Pancreas (tissue), 10 donors: ENCODE data around the gene NMT1. TPM values are rescaled to one million over a fixed set of nuclear protein-coding genes. Genes with fewer than 3 reads are reported as not detected.

ENCODE experiments used
- ATAC-seq, 4 donors: fragments of 200-7000 bp; cut with Tn5 transposase; one replicate each; pipeline versions ENCODE4 v1.8.0 to v1.9.1; 2020; ENCODE audit warnings: mild to moderate bottlenecking in 4 of 4, moderate library complexity in 4 of 4
- DNase-seq, 6 donors: peaks; one replicate each; pipeline ENCODE4 v3.0.0-alpha.2; 2020
- FAIRE-seq: peaks from 2 replicates; lab custom pipeline; 2012; peaks lifted over from hg19 to GRCh38; lab: Jason Lieb, UNC
- H3K27ac ChIP-seq, 4 donors: fragments of 200-600 bp; sonication (generic); 1 replicate in 3 of 4; 2 replicates in 1 of 4; pipeline versions ENCODE4 v1.5.0 to v1.8.0; 2020
- H3K27me3 ChIP-seq, 4 donors: fragments of 200-600 bp; one replicate each; pipeline ENCODE4 v1.8.0; 2021
- H3K36me3 ChIP-seq, 3 donors: fragments of 200-600 bp; sonication (generic) in 1 of 3; one replicate each; pipeline versions ENCODE4 v1.5.0 to v1.8.0; 2020 to 2021
- H3K4me1 ChIP-seq, 3 donors: fragments of 200-600 bp; one replicate each; pipeline ENCODE4 v1.8.0; 2021
- H3K4me3 ChIP-seq, 4 donors: fragments of 200-600 bp; sonication (generic) in 2 of 4; one replicate each; pipeline versions ENCODE4 v1.5.0 to v1.8.0; 2020 to 2021
- H3K9me3 ChIP-seq, 4 donors: fragments of 200-600 bp; one replicate each; pipeline ENCODE4 v1.8.0; 2021
- CTCF ChIP-seq, 4 donors: fragments of 200-600 bp; sonication (generic) in 3 of 4; IDR thresholded peaks; one replicate each; pipeline versions ENCODE4 v1.5.0 to v1.8.0; 2021; ENCODE audit warnings: antibody characterized with exemption in 4 of 4
- WGBS, 2 donors: extraction: QIAGEN DNeasy Blood & Tissue Kit; methylation state at CpG; one replicate each; pipeline ENCODE4 v1.1.7; 2013; 5-methylcytosine and 5-hydroxymethylcytosine counted together
- intact Hi-C, 3 donors: fragments of 100-400 bp; cut with DNase I; formaldehyde crosslinking; loops; one replicate each; pipeline versions ENCODE4 v1.11.1 to v1.14.2; 2022
- polyA plus RNA-seq, 2 donors: library from polyadenylated mRNA; stranded (reverse); fragments of 200-250 nt; gene quantifications; one replicate each; pipeline ENCODE4 v1.2.3, GENCODE V29; 2013
- total RNA-seq, 6 donors: library from RNA; stranded (reverse); fragmentation: NEBNext Ultra II Directional in 4 of 6; extraction: Animal tissue kit (Norgen Biotek cat#: 25700) in 4 of 6; gene quantifications; one replicate each; pipeline versions ENCODE4 v1.2.1 to v1.2.4, GENCODE V29; 2021 to 2023
- donor health status: healthy with polysubstance abuse.
- donor health status: DM: no; HTN: no; CAD: no; lungs with moderate emphysema.
- donor health status: DM: no; HTN: no; CAD: no.
- donor health status: control.
- donor health status: control.
- donor health status: Bipolar disorder and iron deficiency.
- donor health status: DM: yes; HTN: yes; CAD: no.
- donor health status: DM: no; HTN: no; CAD: no.
- donor health status: DM: no; HTN: no; CAD: no.
- donor health status: DM: yes; HTN: yes; CAD: no.

Gene NMT1
- total and polyA plus RNA-seq, 8 donors = 27.0 to 66.5 (median 39.8) TPM

DNA sequence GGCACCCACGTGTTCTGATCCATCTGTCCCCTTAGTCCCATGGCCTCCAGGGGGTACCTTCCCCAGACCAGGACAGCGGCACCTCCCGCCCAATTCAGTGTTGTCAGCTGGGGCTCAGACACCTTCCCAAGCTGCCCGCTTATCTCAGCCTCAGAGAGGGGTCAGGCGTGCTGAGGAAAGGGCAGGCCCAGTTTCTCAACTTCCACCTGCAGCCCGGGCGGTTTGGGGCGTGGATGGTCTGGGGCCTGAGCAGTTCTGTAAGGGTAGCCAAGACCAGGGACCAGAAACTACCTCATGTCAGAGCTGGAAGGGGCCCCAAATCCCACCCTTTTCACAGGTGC is 66.1 kb downstream of the NMT1 start:
- DNase-seq (peak in 1 of 6 donors; percentile 47), ATAC-seq (no peak), FAIRE-seq (no peak)
- no peak overlapping the region for H3K27ac ChIP-seq
- no peaks in the 10 kb centered on the region for H3K9me3 ChIP-seq
- no peaks in the 10 kb centered on the region for H3K36me3 ChIP-seq
- WGBS, 2 donors = 91 to 94% methylated on average over 8 of the region's 8 CpGs
- no peak overlapping the region for H3K4me3 ChIP-seq
- no peaks in the 10 kb centered on the region for H3K27me3 ChIP-seq
- no peak for TF ChIP-seq CTCF (IDR thresholded peaks at IDR 0.05)
- intact Hi-C loops = no loop called here
- peaks cover 0 to 5% (median 0%) of the 10 kb centered on the region in 3 donors for H3K4me1 ChIP-seq

DNA sequence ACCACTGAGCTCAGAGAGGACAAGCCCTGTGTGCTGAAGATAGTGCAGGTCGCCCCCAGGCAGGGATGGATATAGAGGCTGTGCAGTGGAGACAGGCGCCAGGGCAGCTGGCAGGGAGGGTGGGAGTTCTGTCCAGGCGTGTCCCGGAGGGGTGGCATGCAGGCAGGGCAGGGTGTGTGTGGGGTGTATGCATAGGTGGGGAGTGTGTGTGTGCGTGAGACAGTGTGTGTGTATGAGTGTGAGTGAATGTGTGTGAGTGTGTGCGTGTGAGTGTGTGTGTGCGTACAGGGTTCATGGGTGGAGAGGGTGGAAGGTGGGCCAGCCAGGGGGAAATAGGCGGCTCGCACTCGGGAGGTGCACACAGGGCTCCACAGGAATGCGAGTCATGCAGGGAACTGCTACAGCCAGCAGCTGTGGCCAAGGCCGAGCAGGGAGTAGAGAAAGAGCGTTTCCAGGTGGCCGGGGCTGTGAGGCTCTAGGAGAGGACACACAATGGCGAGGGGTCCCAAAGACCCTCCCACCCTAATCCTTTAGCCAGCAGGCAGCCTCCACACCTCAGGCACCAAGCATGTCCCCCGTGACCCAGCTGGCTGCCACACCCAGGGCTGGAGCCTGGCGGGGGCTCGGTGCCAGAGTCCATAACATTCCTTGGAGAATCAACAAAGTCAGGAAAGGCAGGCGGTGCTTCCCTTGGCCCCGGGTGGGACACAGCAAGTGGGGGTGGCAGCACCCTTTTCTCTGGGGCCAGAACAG is 66.6 kb downstream of the NMT1 start:
- no peak for FAIRE-seq
- peak in 5 of 6 donors; percentile 36 to 75 (median 56) for DNase-seq
- no peak overlapping the region for H3K4me3 ChIP-seq
- peaks cover 0 to 5% (median 0%) of the 10 kb centered on the region in 3 donors for H3K4me1 ChIP-seq
- H3K27me3 ChIP-seq = no peaks in the 10 kb centered on the region
- intact Hi-C loops = no loop called here
- ATAC-seq = peak in 2 of 4 donors; percentile 7 to 12
- no peaks in the 10 kb centered on the region for H3K9me3 ChIP-seq
- H3K36me3 ChIP-seq = no peaks in the 10 kb centered on the region
- 38 to 42% methylated on average over 20 of the region's 20 CpGs for WGBS, 2 donors
- TF ChIP-seq CTCF (IDR thresholded peaks at IDR 0.05) = no peak
- peak overlapping the region in 3 of 4 donors; percentile 8 to 37 (median 26) for H3K27ac ChIP-seq

- H3K4me1 ChIP-seq = peaks cover 0 to 5% (median 0%) of the 10 kb centered on the region in 3 donors
- no peak for ATAC-seq
- peak overlapping the region in 3 of 4 donors; percentile 8 to 37 (median 26) for H3K27ac ChIP-seq
Measured at GRCh38 chr17:45128331-45128730, 67.2 kb downstream of the NMT1 start.

DNA sequence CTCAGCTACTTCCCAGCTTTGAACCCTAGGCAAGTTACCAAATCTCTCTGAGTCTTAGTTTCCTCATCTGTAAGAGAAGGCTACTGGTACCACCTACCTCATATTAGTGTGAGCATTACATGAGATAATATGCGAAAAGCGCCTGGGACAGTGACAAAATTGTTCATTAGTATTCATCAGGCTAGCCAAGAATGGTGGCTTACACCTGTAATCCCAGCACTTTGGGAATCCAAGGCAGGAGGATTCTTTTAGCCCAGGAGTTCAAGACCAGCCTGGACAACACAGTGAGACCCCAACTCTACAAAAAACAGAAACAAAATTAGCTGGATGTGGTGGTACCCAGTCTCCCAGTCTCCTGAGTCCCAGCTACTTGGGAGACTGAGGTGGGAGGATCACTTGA is 67.9 kb downstream of the NMT1 start:
- Histone ChIP-seq H3K9me3 (no peaks in the 10 kb centered on the region), H3K27me3 (no peaks in the 10 kb centered on the region), H3K27ac (no peak overlapping the region), H3K4me1 (peaks cover 0 to 5% (median 0%) of the 10 kb centered on the region in 3 donors), H3K4me3 (no peak overlapping the region), H3K36me3 (no peaks in the 10 kb centered on the region)
- FAIRE-seq = no peak
- WGBS, 2 donors = 92 to 95% methylated on average over 2 of the region's 2 CpGs
- intact Hi-C loops = no loop called here
- no peak for TF ChIP-seq CTCF (IDR thresholded peaks at IDR 0.05)
- ATAC-seq = no peak
- no peak for DNase-seq

More at GRCh38 chr17:45128331-45128730, 67.2 kb downstream of the NMT1 start:
- Histone ChIP-seq H3K36me3 (no peaks in the 10 kb centered on the region), H3K4me3 (no peak overlapping the region), H3K27me3 (no peaks in the 10 kb centered on the region), H3K9me3 (no peaks in the 10 kb centered on the region)
- FAIRE-seq (no peak), DNase-seq (peak in 1 of 6 donors; percentile 60)
- intact Hi-C loops = no loop called here
- TF ChIP-seq CTCF (IDR thresholded peaks at IDR 0.05) = no peak
- WGBS, 2 donors = 86 to 89% methylated on average over 5 of the region's 5 CpGs

DNA sequence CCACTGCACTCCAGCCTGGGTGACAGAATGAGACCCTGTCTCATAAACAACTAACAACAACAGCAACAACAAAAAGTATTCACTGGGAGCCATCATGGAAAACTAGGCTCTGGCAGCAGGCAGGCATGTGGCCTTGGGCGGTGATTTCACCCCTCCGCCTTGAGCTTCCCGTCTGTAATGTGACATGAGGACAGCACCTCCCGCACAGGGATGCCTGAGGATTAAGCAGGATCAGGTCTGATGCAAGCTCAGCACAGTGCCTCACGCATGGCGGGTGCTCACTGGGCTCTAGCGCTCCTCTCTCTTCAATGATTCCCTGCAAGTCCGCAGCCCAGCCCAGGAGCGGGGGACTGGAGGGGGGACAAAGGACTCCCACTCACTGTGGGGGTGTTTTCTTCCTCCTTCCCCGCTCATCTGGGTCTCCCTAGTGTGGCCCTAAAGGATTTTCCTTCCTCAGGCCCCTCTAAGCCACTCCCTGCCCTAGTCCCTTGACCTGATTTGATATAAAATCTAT is 68.4 kb downstream of the NMT1 start:
- Histone ChIP-seq H3K36me3 (no peaks in the 10 kb centered on the region), H3K4me1 (peaks cover 0 to 5% (median 0%) of the 10 kb centered on the region in 3 donors), H3K27ac (no peak overlapping the region), H3K4me3 (no peak overlapping the region), H3K27me3 (no peaks in the 10 kb centered on the region), H3K9me3 (no peaks in the 10 kb centered on the region)
- TF ChIP-seq CTCF (IDR thresholded peaks at IDR 0.05) = no peak
- FAIRE-seq = no peak
- intact Hi-C loops = no loop called here
- ATAC-seq = no peak
- 78 to 85% methylated on average over 10 of the region's 10 CpGs for WGBS, 2 donors
- peak in 1 of 6 donors; percentile 59 for DNase-seq
